Fibroblast of the aortic adventitia (primary cell): Measurements from ENCODE around the gene CSNK1D. TPM values are rescaled to one million over a fixed set of nuclear protein-coding genes. Genes with fewer than 3 reads are reported as not detected.
A peak's percentile ranks its signal among the peaks of the same experiment; 100 is the strongest.
"Not testable (repeated sequence)": the region's sequence is repeated elsewhere in the genome, so short reads cannot be mapped to it uniquely, and the experiment has no call there.

Source experiments
- DNase-seq: peaks from one replicate; pipeline ENCODE4 v3.0.0-alpha.2; 2010; ENCODE audit warnings: low read depth
- H3K4me3 ChIP-seq: 2 replicates; pipeline ENCODE4 v1.5.1; 2011; ENCODE audit warnings: low read depth, mild to moderate bottlenecking, control low read depth, low read length, moderate library complexity
- CTCF ChIP-seq: IDR thresholded peaks from 2 replicates; pipeline ENCODE4 v1.5.1; 2011; ENCODE audit warnings: mild to moderate bottlenecking, low read length, control low read depth, inconsistent platforms; ENCODE audit not compliant: insufficient read depth
- total RNA-seq: library from RNA; depleted of rRNA; stranded (reverse); fragments of >200 nt; gene quantifications from 2 replicates; pipeline ENCODE4 v1.2.3, GENCODE V29; 2012; ENCODE audit warnings: low replicate concordance

CSNK1D gene
- total RNA-seq, 1 donor, result 52.7 TPM

- TF ChIP-seq CTCF, result no peak
- DNase-seq, result peak; percentile 72
- H3K4me3 ChIP-seq, result peak within 1 kb of the TSS; percentile 75
These were observed 60.9 kb downstream of the CSNK1D start, which contains the start of gene CCDC57 for GRCh38 chr17:82212331-82213250. Gene CCDC57 (minus strand): TSS chr17:82212842. CDS start chr17:82201944, 10,898 bp downstream.

- not testable (repeated sequence) for H3K4me3 ChIP-seq
These were observed 62.8 kb downstream of the CSNK1D start for GRCh38 chr17:82210655-82211054.

GRCh38 chr17:82205720-82206508, 67.6 kb downstream of the CSNK1D start:
- TF ChIP-seq CTCF, result peak; percentile 90
- H3K4me3 ChIP-seq, result no peak overlapping the region
- peak; percentile 88 for DNase-seq

More at GRCh38 chr17:82210655-82211054, 62.8 kb downstream of the CSNK1D start:
- DNase-seq, result not testable (repeated sequence)

GRCh38 chr17:82204831-82205719, 68.4 kb downstream of the CSNK1D start:
- no peak for TF ChIP-seq CTCF
- DNase-seq, result peak; percentile 60
- H3K4me3 ChIP-seq, result no peak overlapping the region

- H3K4me3 ChIP-seq, result no peak overlapping the region
- DNase-seq, result no peak
- TF ChIP-seq CTCF, result no peak
These were observed 69.6 kb downstream of the CSNK1D start for GRCh38 chr17:82203920-82204319.

GRCh38 chr17:82202981-82203380, 70.5 kb downstream of the CSNK1D start:
- no peak for TF ChIP-seq CTCF
- DNase-seq, result no peak
- no peak overlapping the region for H3K4me3 ChIP-seq
